Mucosa of stomach (tissue), 1 donor: ENCODE data around the gene BLTP3B.
"Not testable (repeated sequence)": the region's sequence is repeated elsewhere in the genome, so short reads cannot be mapped to it uniquely, and the experiment has no call there.

Experiments used
- H3K27me3 ChIP-seq: one replicate; pipeline ENCODE4 v1.7.0; 2013; ENCODE audit warnings: mild to moderate bottlenecking, low read length; ENCODE audit not compliant: control insufficient read depth, insufficient read depth
- H3K36me3 ChIP-seq: one replicate; pipeline ENCODE4 v1.7.0; 2013; ENCODE audit warnings: low read length; ENCODE audit not compliant: control insufficient read depth, insufficient read depth
- H3K4me1 ChIP-seq: one replicate; pipeline ENCODE4 v1.7.0; 2013; ENCODE audit warnings: mild to moderate bottlenecking, low read length; ENCODE audit not compliant: control insufficient read depth, insufficient read depth
- H3K4me3 ChIP-seq: one replicate; pipeline ENCODE4 v1.7.0; 2013; ENCODE audit warnings: low read length
- H3K9ac ChIP-seq: one replicate; pipeline ENCODE4 v1.7.0; 2013; ENCODE audit warnings: mild to moderate bottlenecking, low read length, moderate library complexity
- H3K9me3 ChIP-seq: one replicate; pipeline ENCODE4 v1.7.0; 2013; ENCODE audit warnings: mild to moderate bottlenecking, low read length, moderate library complexity; ENCODE audit not compliant: control insufficient read depth
- donor health status: Pancreatic carcinoma.

The BLTP3B gene, protein sequence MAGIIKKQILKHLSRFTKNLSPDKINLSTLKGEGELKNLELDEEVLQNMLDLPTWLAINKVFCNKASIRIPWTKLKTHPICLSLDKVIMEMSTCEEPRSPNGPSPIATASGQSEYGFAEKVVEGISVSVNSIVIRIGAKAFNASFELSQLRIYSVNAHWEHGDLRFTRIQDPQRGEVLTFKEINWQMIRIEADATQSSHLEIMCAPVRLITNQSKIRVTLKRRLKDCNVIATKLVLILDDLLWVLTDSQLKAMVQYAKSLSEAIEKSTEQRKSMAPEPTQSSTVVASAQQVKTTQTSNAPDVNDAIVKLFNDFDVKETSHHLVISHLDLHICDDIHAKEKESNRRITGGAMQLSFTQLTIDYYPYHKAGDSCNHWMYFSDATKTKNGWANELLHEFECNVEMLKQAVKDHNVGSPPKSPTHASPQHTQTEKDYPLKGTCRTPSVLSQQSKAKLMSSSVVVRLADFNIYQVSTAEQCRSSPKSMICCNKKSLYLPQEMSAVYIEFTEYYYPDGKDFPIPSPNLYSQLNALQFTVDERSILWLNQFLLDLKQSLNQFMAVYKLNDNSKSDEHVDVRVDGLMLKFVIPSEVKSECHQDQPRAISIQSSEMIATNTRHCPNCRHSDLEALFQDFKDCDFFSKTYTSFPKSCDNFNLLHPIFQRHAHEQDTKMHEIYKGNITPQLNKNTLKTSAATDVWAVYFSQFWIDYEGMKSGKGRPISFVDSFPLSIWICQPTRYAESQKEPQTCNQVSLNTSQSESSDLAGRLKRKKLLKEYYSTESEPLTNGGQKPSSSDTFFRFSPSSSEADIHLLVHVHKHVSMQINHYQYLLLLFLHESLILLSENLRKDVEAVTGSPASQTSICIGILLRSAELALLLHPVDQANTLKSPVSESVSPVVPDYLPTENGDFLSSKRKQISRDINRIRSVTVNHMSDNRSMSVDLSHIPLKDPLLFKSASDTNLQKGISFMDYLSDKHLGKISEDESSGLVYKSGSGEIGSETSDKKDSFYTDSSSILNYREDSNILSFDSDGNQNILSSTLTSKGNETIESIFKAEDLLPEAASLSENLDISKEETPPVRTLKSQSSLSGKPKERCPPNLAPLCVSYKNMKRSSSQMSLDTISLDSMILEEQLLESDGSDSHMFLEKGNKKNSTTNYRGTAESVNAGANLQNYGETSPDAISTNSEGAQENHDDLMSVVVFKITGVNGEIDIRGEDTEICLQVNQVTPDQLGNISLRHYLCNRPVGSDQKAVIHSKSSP (N-terminal part only)

DNA sequence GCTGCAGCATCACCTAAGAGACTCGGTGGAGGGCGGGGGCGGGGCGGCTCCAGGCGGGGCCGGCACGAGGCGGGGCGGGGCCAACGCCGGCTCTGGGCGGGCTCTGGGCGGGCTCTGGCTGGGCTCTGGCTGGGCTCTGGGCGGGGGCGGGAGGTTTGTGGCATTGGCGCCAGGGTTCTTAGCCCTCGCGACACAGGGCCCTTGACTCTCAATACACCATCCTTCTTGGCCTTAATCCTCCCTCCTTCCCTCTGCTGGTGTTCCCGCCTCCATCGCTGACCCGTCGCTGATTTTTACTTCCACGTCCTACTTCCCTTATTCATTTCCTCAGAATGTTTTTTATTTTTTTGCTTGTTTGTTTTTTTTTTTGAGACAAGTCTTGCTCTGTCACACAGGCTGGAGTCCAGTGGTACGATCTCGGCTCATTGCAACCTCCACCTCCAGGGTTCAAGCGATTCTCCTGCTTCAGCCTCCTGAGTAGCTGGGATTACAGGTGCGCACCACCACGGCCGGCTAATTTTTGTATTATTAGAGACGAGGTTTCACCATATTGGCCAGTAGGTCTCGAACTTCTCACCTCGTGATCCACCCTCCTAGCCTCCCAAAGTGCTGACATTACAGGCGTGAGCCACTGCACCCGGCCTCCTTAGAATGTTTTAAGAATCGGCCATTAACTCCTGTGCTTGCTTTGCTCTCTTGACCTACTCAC is at the start of gene BLTP3B:
BLTP3B (minus strand) TSS at position 24 of the 709 bp plus-strand sequence. CDS start 239 bp downstream, outside the sequence.
- peaks cover 4% of the 10 kb centered on the region for H3K4me1 ChIP-seq
- H3K4me3 ChIP-seq = peak within 1 kb of the TSS; percentile 75
- no peaks in the 10 kb centered on the region for H3K36me3 ChIP-seq
- H3K9ac ChIP-seq = peak within 1 kb of the TSS; percentile 81
- H3K9me3 ChIP-seq = no peaks in the 10 kb centered on the region
- H3K27me3 ChIP-seq = no peaks in the 10 kb centered on the region

DNA sequence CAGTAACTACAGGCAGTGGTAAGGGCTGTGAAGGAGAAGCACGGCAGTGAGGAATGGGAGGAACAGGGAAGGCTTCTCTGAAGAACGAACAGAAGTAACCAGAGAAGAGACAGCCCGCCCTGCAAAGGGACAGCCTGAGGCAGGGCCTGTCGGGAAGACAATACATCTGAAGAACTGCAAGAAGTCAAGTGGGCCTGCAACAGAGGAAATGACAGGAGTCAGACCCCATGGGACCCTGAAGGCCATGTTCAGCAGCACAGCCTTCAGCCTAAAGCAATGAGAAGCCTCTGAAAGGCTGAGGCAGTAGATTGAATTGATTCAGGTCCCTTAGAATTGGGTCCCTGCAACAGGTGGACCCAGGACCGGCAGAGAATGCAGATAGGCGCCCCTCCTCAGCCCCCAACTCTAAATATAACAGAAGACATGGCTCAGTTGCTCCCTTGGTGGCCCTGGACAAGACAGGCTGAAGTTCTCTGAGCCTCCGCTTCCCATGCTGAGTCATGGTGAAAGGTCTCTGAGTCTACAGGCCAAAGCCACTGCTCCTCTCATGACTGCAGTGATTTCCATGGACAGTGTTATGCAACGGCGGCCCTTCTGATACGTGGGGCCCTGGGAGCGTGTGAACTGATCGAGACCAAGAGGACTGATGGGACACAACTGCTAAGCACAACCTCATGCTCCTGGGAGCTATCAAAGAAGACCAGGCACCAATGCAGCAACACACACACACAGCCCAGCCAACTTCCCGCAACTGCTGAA is 47.1 kb upstream of the BLTP3B start:
- H3K9me3 ChIP-seq = no peaks in the 10 kb centered on the region
- H3K36me3 ChIP-seq = no peaks in the 10 kb centered on the region
- H3K4me1 ChIP-seq = no peaks in the 10 kb centered on the region

DNA sequence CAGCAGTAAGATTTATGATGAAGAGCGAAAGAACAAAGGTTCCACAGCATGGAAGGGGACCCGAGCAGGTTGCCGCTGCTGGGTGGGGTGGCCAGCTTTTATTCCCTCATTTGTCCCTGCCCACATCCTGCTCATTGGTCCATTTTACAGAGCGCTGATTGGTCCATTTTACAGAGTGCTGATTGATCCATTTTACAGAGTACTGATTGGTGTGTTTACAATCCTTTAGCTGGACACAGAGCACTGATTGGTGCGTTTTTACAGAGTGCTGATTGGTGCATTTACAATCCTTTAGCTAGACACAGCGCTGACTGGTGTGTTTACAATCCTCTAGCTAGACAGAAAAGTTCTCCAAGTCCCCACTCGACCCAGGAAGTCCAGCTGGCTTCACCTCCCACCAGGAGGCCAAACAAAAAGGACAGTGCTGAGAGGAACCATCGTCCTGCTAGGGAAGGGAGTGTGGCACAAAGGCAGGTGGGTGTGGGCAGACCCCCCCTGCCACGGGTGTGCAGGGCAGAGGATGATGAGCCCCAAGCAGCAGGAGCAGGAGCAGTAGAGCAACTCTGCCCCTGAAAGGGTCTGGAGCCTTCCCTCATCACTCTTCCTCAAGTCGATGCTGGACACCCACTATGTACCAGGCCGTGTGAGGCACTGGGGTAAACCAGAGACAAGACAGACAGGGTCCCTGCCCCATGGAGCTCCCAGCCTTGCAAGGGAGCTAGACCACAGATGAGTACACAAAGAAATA is 46.4 kb upstream of the BLTP3B start:
- not testable (repeated sequence) for H3K9ac ChIP-seq, H3K27me3 ChIP-seq, H3K9me3 ChIP-seq, H3K36me3 ChIP-seq, H3K4me3 ChIP-seq, H3K4me1 ChIP-seq

More for the DNA sequence above, 47.1 kb upstream of the BLTP3B start:
- Histone ChIP-seq H3K9ac (no peak overlapping the region), H3K27me3 (no peaks in the 10 kb centered on the region), H3K4me3 (no peak overlapping the region)

DNA sequence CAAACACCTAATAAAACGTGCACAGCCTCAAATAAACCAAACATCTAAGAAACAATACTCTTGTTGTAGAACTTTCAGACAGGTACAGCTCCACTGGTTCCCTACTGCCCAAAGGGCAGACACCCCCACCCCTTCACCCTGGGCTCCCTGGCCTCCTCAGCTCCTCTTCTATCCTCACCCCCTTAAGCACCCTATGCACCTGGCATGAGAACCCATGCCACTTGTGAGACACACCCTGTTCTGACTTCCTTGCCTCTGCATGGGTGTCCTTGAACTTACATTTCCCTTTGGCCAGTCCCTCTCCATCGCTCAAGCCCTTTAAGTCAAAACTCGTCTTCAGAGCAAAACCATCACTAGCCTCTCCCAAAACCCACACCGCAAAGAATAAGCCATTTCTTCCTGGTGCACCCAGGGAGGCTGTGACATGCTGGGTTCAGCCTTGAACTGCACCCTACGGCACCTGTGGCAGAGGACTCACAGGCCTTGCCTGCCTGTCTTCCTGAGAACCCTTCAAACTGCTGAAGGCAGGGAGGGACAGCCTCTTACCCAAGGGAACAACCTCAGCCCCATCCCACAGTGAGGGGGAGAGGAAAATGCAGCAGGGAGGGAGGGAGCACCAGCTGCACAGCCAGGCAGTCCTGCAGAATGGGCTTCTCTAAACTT is 45.3 kb upstream of the BLTP3B start:
- Histone ChIP-seq H3K9ac (no peak overlapping the region), H3K4me1 (no peaks in the 10 kb centered on the region), H3K4me3 (no peak overlapping the region), H3K36me3 (no peaks in the 10 kb centered on the region), H3K27me3 (no peaks in the 10 kb centered on the region), H3K9me3 (no peaks in the 10 kb centered on the region)

DNA sequence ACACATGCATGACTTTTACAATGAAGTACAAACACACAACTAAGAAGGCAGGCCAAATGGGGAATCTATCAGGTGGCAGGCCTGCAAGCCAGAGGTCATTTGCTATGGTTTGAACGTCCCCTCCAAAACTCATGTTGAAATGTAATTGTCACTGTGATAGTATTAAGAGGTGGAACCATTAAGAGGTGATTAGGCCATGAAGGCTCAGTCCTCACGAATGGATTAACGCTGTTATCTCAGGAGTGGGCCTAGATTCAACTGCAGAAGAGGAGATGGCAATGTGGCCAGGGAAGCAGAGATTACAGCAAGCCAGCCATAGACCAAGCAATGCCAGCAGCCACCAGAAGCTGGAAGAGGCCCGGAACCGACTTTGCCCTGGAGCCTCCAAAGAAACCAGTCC is 44.4 kb upstream of the BLTP3B start:
- Histone ChIP-seq H3K9ac (no peak overlapping the region), H3K27me3 (no peaks in the 10 kb centered on the region), H3K4me1 (no peaks in the 10 kb centered on the region), H3K4me3 (no peak overlapping the region), H3K9me3 (no peaks in the 10 kb centered on the region), H3K36me3 (no peaks in the 10 kb centered on the region)

DNA sequence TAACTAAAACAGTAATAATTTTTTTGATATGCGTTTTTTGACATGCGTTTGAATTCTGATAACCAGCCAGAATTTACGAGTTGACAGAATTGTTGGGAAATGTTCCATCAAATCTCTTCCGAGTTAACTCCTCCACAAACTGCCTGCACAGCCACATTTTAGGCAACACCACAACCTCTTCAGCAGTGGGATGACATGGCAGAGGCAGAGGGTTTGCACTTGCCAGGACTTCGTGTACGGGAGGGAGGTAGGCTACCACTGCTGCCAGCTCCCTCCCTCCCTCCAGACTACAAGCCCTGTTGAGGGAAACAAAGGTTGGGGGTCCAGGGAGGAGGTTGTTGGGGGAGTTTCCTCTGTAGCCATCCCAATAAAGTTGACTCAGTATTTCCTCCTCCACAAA is 43.4 kb upstream of the BLTP3B start:
- Histone ChIP-seq H3K9ac (no peak overlapping the region), H3K9me3 (no peaks in the 10 kb centered on the region), H3K27me3 (no peaks in the 10 kb centered on the region), H3K4me1 (no peaks in the 10 kb centered on the region), H3K4me3 (no peak overlapping the region), H3K36me3 (no peaks in the 10 kb centered on the region)

DNA sequence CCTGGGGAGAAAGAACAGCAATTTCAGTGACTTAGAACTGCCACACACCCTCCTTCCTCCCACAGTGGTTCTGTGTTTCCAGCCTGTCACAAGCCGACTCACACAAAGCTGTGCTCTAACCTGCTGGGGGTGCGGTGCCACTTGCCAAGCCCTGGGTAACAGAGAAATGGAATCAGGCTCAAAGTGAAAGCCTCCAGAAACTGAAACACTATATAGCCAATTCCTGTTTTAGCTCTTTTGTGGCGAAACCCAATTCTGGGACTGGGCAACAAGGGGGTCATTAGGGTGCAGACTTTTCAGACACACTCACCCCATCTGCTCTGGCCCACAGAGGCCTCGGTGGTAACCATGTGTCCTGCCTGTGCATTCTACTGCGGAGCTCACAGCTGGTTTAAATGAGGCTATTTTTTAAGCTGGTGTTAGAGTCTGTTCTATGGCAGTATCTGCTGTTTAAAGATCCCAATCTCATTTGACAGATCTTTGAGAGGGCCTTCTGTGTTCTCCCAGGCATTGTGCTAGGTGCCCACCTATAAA is 42.8 kb upstream of the BLTP3B start:
- Histone ChIP-seq H3K4me3 (no peak overlapping the region), H3K36me3 (no peaks in the 10 kb centered on the region), H3K27me3 (no peaks in the 10 kb centered on the region), H3K9me3 (no peaks in the 10 kb centered on the region), H3K9ac (no peak overlapping the region), H3K4me1 (no peaks in the 10 kb centered on the region)

DNA sequence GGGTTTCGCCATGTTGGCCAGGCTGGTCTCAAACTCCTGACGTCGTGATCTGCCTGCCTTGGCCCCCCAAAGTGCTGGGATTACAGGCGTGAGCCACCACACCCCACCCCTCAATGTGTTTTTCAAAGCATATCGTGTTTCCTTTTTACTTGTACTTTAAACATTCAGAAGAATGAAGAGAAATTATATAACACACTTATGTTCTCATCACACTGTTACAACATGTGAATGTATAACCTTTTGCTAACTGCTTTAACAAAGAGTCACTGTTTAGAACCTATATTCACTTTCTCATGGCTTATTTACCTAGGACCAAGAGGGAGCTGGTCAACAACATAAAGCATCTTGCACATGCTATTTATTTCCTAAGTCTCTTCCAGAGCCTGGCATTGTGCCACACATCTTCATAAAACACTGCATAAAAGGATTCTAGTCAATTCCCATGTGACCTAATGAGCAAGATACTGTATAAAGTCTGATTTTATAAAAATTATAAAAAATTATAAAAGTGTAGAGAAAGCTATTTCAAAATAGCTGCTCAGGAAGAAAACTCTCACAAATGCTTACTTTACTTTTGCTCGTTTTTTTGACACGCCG is 42.0 kb upstream of the BLTP3B start:
- Histone ChIP-seq H3K27me3 (no peaks in the 10 kb centered on the region), H3K4me3 (no peak overlapping the region), H3K36me3 (no peaks in the 10 kb centered on the region), H3K9me3 (no peaks in the 10 kb centered on the region), H3K9ac (no peak overlapping the region), H3K4me1 (no peaks in the 10 kb centered on the region)

DNA sequence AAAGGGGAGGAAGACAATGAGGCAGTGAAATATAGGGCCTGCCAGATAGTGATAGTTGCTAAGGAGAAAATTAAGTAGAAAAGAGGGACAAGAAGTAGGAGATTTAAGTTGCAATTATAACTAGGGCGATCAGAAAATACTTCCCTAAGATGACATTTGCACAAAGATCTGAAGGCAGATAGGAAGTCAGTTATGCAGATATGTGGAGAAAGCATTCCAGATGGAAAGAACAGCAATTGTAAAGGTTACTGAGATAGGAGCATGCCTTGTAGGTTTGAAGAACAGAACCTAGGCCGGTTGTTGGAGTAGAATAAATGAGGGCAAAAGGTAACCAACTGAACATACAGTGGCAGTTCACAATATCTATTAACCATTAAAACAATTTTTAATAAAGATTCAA is 36.6 kb upstream of the BLTP3B start:
- Histone ChIP-seq H3K4me1 (no peaks in the 10 kb centered on the region), H3K9ac (no peak overlapping the region), H3K4me3 (no peak overlapping the region), H3K9me3 (no peaks in the 10 kb centered on the region), H3K36me3 (no peaks in the 10 kb centered on the region), H3K27me3 (no peaks in the 10 kb centered on the region)

DNA sequence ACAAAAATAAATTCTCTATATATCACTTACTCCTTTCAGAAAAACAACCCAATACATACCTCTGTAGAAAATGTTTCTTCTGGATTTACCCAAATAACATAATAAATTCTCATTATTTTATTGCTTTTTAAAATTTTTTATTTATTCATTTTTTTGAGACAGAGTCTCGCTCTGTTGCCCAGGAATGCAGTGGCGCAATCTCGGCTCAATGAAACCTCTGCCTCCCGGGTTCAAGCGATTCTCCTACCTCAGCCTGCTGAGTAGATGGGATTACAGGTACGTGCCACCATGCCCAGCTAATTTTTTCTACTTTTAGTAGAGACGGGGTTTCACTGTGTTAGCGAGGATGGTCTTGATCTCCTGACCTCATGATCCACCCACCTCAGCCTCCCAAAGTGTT is 33.8 kb upstream of the BLTP3B start:
- H3K9ac ChIP-seq, H3K4me3 ChIP-seq, H3K9me3 ChIP-seq, H3K36me3 ChIP-seq, H3K4me1 ChIP-seq, H3K27me3 ChIP-seq: not testable (repeated sequence)
